ENCODE measurements around the gene TNFRSF21.
"Not testable (repeated sequence)": the region's sequence is repeated elsewhere in the genome, so short reads cannot be mapped to it uniquely, and the experiment has no call there.

The TNFRSF21 gene

DNA sequence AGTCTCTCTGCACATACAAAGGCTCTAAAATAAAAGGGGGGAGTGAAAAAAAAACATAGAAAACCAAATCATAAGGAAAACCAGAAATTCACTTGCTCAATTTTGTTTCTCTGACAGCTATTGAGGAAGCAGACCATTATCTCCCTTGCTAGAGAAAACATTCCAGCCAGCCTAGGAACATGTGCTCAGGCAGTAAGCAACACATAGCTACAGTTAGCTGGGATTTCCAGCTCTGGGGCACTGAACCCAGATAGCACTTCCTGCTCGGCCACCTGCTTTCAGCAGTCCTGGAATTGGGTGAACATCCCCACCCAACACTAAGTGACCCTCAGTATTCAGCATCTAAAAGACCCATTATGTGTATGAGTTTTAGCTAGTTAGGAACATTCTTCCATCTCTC lies 61.3 kb downstream of the TNFRSF21 start:
- DNase-seq (ENCODE audit: low spot score) = no peak

DNA sequence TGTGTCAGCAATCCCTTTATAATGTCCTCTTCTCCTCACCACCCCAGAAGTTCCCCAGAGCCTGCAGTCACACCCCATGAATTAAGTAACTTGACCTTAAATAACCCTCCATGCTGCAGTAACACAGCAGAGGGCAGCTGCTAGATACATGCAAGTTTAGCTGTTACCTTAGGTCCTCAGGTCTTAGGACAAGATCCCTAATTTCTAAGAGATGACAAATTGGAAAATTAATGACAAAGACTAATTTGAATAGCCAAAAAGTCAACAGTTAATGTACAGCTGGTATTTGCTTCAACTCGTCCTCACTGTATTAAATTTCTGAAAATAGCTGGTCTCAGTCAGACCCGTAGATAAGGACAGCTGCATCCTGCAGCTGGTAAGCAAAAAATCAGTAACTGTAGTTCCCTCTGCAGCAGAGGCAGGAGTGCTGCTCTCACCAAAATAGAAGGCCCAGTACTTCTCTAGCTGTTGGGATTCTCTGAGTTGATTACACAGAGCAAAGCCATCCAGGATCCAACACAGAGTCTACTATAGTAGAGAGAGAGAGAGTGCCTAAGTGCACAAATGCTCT lies 62.4 kb downstream of the TNFRSF21 start:
- no peak for DNase-seq (ENCODE audit: low spot score)

DNA sequence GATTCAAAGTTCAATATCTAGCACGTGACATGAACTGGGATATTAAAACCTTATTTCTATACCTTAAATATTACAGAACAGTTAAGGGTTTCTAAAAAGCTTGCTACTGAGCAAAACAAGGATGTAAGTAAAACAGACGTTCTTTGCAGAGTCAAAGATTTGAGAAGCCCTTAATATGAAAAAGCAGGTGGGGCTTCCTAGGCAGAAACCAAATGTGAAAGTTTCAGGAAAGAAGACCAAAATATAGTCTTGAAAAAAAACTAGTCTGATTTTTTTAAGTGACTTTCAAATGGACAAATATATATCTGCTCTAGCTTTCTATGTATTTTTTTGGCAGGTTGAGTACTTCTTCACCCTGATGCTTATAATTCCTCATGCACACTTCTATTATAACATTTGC lies 63.2 kb downstream of the TNFRSF21 start:
- no peak for DNase-seq (ENCODE audit: low spot score)

DNA sequence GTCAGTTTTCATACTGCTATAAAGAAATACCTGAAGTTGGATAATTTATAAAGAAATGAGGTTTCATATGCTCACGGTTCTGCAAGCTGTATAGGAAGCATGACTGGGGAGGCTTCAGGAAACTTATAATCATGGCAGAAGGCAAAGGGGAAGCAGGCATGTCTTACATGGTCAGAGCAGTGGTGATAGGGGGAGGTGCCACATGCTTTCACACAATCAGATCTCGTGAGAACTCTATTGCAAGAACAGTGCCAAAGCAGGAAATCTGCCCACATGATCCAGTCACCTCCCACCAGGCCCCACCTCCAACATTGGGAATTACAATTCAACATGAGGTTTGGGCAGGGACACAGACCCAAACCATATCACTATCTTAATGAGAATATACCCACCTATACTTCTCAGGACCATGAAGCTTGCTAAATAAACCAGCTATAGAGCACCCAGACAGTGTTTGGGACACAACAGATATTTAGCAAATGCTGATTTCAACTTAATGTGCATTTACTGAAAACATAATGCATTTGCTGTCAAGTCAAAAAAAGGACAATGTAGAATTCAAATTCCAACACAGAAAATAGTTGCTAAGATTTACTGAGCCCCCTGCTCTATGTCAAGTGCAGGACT lies 63.8 kb downstream of the TNFRSF21 start:
- no peak for DNase-seq (ENCODE audit: low spot score)

DNA sequence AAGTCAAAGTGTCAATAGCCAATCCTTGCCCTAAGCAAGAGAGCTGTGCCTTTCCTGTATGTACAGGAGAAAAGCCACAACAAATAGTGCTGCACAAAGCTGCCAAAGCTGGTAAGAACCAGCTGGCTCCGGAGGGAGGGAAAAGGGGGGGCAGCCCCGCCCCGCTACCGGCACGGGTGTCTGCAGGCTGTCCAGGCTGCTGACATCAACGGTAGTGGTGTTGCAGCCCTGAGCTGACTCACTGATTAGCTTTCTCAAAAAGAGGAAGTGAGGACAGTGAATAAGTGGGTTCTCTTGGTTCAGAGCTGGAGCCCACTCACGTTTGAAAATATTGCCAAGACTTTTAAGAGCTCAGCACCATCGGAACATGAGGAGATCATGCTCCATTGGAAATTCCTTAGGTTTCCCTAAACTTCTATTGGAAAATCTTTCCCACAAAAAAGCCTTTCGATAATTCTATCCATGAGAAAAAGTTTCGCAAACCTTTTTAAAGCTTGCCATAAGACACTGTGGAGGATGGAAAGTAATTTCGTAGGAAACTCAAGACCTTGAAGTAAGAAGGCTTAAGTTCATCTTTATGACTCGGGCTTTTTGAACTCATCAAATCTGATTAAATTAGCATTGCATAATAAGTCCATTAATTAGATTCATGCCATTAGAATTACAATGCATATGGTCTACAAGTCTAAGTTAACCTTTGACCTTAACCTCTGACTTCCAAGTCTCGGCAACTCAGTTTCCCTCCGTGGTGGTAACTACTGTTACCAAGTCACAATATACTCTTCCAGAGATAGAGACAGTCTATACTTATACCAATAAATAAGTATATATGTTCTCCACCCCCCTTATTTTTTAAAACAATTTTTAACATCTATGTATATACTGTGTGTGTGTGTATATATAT lies 67.0 kb downstream of the TNFRSF21 start:
- DNase-seq (ENCODE audit: low spot score) = peak; percentile 92

- DNase-seq (ENCODE audit: low spot score) = peak; percentile 87
Observed at GRCh38 chr6:47241742-47242482, 67.8 kb downstream of the TNFRSF21 start.

- DNase-seq (ENCODE audit: low spot score) = no peak
Observed at GRCh38 chr6:47240277-47240890, 69.3 kb downstream of the TNFRSF21 start.

DNA sequence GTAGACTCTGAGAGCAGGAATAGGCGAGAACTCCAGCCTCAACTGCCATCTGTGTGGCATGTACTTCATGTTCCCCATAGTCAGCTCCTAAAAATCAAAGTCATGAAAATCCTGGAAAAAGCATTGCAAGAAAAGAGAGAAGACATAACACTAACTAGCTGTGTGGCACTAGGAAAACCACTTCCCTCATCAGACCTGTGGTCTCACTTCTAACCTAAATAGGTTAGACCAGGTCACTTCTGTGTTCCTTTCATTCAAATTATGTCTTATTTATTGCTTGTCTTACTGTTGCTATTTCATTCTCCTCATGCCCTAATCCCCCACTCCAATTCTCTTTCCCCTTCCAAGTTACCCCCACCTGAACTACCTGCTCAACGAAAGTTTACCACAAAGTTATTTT lies 70.2 kb downstream of the TNFRSF21 start:
- no peak for DNase-seq (ENCODE audit: low spot score)

- no peak for DNase-seq (ENCODE audit: low spot score)
Observed at GRCh38 chr6:47238456-47238995, 71.2 kb downstream of the TNFRSF21 start.

- no peak for DNase-seq (ENCODE audit: low spot score)
Observed at GRCh38 chr6:47237196-47237595, 72.5 kb downstream of the TNFRSF21 start.

DNA sequence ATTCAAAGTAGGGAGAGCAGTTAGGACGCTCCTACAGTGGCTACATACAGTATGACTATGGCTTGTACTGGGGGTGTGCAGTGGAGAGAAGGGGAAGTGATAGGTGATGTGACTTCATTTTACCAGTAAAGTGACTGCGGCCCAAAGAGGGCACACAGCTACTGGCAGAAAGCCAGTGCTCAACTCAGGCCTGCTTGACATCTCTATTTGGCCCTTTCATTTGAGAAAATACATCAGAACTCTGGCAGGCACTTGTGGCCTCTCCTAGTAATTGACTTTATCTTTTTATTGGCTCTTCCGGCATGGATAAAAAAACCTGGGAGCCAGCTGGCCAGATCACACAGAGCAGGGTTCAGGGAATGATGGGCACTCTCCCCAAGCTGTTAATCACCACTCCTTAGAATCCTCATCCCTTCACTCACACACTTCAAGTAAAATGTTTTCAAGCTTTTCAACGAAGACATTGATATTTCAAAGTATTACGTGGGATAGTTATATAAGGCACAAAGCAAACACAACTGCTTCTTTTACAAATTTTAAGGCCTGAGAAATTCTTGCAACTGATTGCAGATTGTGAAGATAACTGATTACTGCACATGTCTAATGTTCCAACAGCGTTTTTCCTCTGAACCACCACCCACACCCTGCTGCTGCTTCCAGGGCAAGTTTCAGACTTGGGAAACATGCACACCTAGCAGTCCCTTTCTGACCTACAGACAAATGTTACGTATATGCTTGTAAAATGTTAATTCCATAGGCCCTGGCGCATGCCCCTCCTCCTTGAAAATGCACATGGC lies 73.5 kb downstream of the TNFRSF21 start:
- DNase-seq (ENCODE audit: low spot score) = no peak

DNA sequence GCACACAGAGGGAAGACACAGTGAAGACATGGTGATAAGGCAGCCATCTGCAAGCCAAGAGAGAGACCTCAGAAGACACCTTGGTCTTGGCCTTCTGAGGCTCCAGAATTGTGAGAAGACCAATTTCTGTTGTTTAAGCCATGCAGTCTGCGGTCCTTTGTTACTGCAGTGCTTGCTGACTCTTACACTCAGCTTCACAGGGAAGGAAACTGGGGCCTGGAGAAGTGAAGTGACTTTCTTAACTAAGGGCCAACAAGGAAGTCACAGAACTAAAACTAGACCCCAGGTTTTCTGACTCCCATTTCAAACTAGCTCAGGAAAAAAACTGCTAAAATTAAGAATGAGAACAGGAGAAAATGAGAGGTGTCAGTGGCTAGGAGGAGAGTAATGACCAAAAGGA lies 74.3 kb downstream of the TNFRSF21 start:
- DNase-seq (ENCODE audit: low spot score) = no peak

GRCh38 chr6:47234266-47234933 lies 75.3 kb downstream of the TNFRSF21 start:
- no peak for DNase-seq (ENCODE audit: low spot score)

DNA sequence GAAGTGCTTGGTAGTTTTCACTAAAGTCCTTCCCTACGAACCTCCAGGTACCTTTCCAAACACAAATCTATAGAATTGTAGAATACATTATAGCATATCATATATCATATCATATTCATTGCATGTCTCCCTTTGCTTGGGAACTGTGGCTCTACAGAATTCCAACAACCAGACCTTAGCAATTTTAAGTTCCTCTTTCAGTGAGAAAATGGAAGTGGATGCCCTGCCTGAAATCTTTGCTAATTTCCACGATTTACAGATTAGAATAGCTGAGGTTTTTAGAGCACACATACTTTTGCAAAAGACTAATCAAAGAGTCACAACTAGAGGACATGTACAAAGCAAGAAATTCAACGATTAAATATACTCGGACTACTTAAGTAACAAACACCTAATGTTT lies 78.6 kb downstream of the TNFRSF21 start:
- no peak for DNase-seq (ENCODE audit: low spot score)

DNA sequence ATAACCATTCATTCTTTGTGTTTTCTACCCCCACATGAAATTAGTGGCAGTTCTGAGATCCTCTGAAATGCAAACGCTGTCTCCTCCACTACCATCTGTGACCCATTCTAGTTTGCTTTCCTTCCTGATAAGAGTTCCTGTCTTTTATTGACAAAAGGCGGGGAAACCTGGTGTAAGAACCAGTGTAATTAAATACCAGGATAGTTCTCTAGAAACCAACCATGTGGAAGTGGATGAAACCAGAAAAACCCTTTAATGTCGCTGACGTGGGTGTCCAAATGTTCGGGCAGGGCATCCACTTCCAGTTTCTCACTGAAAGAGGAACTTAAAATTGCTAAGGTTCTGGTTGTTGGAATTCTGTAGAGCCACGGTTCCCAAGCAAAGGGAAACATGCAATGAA lies 79.1 kb downstream of the TNFRSF21 start:
- DNase-seq (ENCODE audit: low spot score) = no peak

GRCh38 chr6:47229255-47229654 lies 80.5 kb downstream of the TNFRSF21 start:
- DNase-seq (ENCODE audit: low spot score) = no peak

- not testable (repeated sequence) for DNase-seq (ENCODE audit: low spot score)
Observed at GRCh38 chr6:47228093-47228492, 81.6 kb downstream of the TNFRSF21 start.

DNA sequence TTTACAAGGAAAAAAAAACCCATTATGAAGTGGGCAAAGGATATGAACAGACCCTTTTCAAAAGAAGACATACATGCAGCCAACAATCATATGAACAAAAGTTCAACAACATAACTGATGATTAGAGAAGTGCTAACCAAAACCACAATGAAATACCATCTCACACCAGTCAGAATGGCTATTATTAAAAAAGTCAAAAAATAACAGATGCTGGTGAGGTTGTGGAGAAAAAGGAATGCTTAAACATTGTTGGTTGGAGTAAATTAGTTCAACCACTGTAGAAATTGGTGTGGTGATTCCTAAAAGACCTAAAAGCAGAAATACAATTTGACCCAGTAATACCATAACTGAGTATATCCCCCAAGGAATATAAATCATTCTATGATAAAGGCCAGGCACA lies 86.5 kb downstream of the TNFRSF21 start:
- not testable (repeated sequence) for DNase-seq (ENCODE audit: low spot score)

DNA sequence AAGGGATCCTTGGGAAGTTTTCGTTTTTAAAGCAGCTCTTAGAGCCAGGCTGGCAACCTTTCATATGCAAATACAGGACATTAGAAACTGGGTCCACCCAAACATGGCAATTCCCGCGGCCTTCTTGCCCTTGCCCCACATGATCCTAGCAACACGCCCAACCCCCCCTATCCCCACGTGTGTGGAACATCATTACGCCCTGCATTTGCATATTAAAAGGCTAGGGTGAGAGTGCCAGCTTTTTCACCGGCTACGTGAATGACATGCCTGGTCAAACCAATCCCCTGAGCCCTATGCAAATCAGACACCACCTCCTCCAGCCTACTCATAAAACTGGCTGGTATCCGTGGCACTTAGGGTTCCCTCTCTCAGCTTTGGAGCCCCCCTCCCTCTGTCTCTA lies 88.1 kb downstream of the TNFRSF21 start:
- no peak for DNase-seq (ENCODE audit: low spot score)

- no peak for DNase-seq (ENCODE audit: low spot score)
Observed at GRCh38 chr6:47209632-47210031, 100.1 kb downstream of the TNFRSF21 start.

Measured in cerebellar cortex (tissue), 1 donor.